Measurements from ENCODE around the gene MTA2.
"Not testable (repeated sequence)": the region's sequence is repeated elsewhere in the genome, so short reads cannot be mapped to it uniquely, and the experiment has no call there.

MTA2 gene

GRCh38 chr11:62588966-62589637, 12.6 kb downstream of the MTA2 start:
- H2AFZ ChIP-seq (ENCODE audit: low read depth): no peak overlapping the region
- peak; percentile 53; the same call in 1 of the 2 replicates for TF ChIP-seq CTCF (conservative IDR thresholded peaks at IDR 0.05; ENCODE audit: low read depth, low read length)
- no peak overlapping the region for H3K4me2 ChIP-seq
- no peaks in the 10 kb centered on the region for H3K27me3 ChIP-seq (ENCODE audit: insufficient read depth, low read depth)
- peak overlapping the region; percentile 17; the same call in 1 of the 2 replicates for H3K27ac ChIP-seq
- H3K9ac ChIP-seq: no peak overlapping the region
- no peaks in the 10 kb centered on the region for H4K20me1 ChIP-seq (ENCODE audit: insufficient read depth)
- H3K79me2 ChIP-seq (ENCODE audit: insufficient read depth, low read depth): peaks cover 20% of the 10 kb centered on the region
- no peaks in the 10 kb centered on the region for H3K36me3 ChIP-seq (ENCODE audit: insufficient read depth)
- H3K4me3 ChIP-seq (IDR thresholded peaks at IDR 0.05; ENCODE audit: insufficient read depth, low read depth, low read length): no peak overlapping the region
- H3K4me1 ChIP-seq (ENCODE audit: low read depth, poor library complexity, severe bottlenecking): peaks cover 35% of the 10 kb centered on the region

- not testable (repeated sequence) for H3K27ac ChIP-seq; H3K36me3 ChIP-seq (ENCODE audit: insufficient read depth); H2AFZ ChIP-seq (ENCODE audit: low read depth); H3K27me3 ChIP-seq (ENCODE audit: insufficient read depth, low read depth); H3K4me3 ChIP-seq (IDR thresholded peaks at IDR 0.05; ENCODE audit: insufficient read depth, low read depth, low read length); H3K4me2 ChIP-seq; H4K20me1 ChIP-seq (ENCODE audit: insufficient read depth); H3K9ac ChIP-seq
- Histone ChIP-seq H3K4me1 (ENCODE audit: low read depth, poor library complexity, severe bottlenecking) (peaks cover 13% of the 10 kb centered on the region), H3K79me2 (ENCODE audit: insufficient read depth, low read depth) (peaks cover 11% of the 10 kb centered on the region)
Observed at GRCh38 chr11:62585356-62585755, 16.3 kb downstream of the MTA2 start.

GRCh38 chr11:62581735-62582134, 19.9 kb downstream of the MTA2 start:
- H4K20me1 ChIP-seq (ENCODE audit: insufficient read depth); H3K4me2 ChIP-seq; H3K36me3 ChIP-seq (ENCODE audit: insufficient read depth); H3K4me3 ChIP-seq (IDR thresholded peaks at IDR 0.05; ENCODE audit: insufficient read depth, low read depth, low read length); H2AFZ ChIP-seq (ENCODE audit: low read depth); H3K27ac ChIP-seq; H3K4me1 ChIP-seq (ENCODE audit: low read depth, poor library complexity, severe bottlenecking); H3K9ac ChIP-seq; H3K27me3 ChIP-seq (ENCODE audit: insufficient read depth, low read depth); H3K79me2 ChIP-seq (ENCODE audit: insufficient read depth, low read depth): not testable (repeated sequence)

GRCh38 chr11:62580959-62581715, 20.5 kb downstream of the MTA2 start:
- H3K9ac ChIP-seq: no peak overlapping the region
- H3K27me3 ChIP-seq (ENCODE audit: insufficient read depth, low read depth): no peaks in the 10 kb centered on the region
- no peaks in the 10 kb centered on the region for H3K4me1 ChIP-seq (ENCODE audit: low read depth, poor library complexity, severe bottlenecking)
- no peak overlapping the region for H3K4me3 ChIP-seq (IDR thresholded peaks at IDR 0.05; ENCODE audit: insufficient read depth, low read depth, low read length)
- no peak overlapping the region for H3K27ac ChIP-seq
- TF ChIP-seq CTCF (conservative IDR thresholded peaks at IDR 0.05; ENCODE audit: low read depth, low read length): no peak
- H3K36me3 ChIP-seq (ENCODE audit: insufficient read depth): no peaks in the 10 kb centered on the region
- H3K79me2 ChIP-seq (ENCODE audit: insufficient read depth, low read depth): no peaks in the 10 kb centered on the region
- no peaks in the 10 kb centered on the region for H4K20me1 ChIP-seq (ENCODE audit: insufficient read depth)
- no peak overlapping the region for H3K4me2 ChIP-seq
- no peak overlapping the region for H2AFZ ChIP-seq (ENCODE audit: low read depth)

- Histone ChIP-seq H3K9ac (no peak overlapping the region), H4K20me1 (ENCODE audit: insufficient read depth) (no peaks in the 10 kb centered on the region), H3K4me1 (ENCODE audit: low read depth, poor library complexity, severe bottlenecking) (peaks cover 6% of the 10 kb centered on the region), H3K79me2 (ENCODE audit: insufficient read depth, low read depth) (no peaks in the 10 kb centered on the region), H3K27me3 (ENCODE audit: insufficient read depth, low read depth) (no peaks in the 10 kb centered on the region), H3K4me2 (no peak overlapping the region), H3K4me3 (IDR thresholded peaks at IDR 0.05; ENCODE audit: insufficient read depth, low read depth, low read length) (no peak overlapping the region), H3K36me3 (ENCODE audit: insufficient read depth) (0 out of 2 replicates have a peak, but pooled peaks cover 4% of the 10 kb centered on the region), H3K27ac (no peak overlapping the region), H2AFZ (ENCODE audit: low read depth) (no peak overlapping the region)
- TF ChIP-seq CTCF (conservative IDR thresholded peaks at IDR 0.05; ENCODE audit: low read depth, low read length): no peak
Observed at GRCh38 chr11:62579252-62579651, 22.4 kb downstream of the MTA2 start.

All from KMS-11 (cell line).